NT2/D1 (cell line): ENCODE results near the gene NUMB.

Experiments
- YY1 ChIP-seq: IDR thresholded peaks from 2 replicates; pipeline ENCODE4 v1.6.1; 2011; ENCODE audit not compliant: insufficient read length, insufficient read depth
- ZNF274 ChIP-seq: IDR thresholded peaks from 2 replicates; pipeline ENCODE4 v1.6.1; 2011; ENCODE audit warnings: mild to moderate bottlenecking, low read depth, low read length

- no peak for TF ChIP-seq YY1
- TF ChIP-seq ZNF274 = no peak
These were observed 197.3 kb downstream of the NUMB start for GRCh38 chr14:73261075-73261474.
